Fibroblast of upper back skin (primary cell): ENCODE measurements around the gene HSF2BP.
"Not testable (repeated sequence)": the region's sequence is repeated elsewhere in the genome, so short reads cannot be mapped to it uniquely, and the experiment has no call there.

Source experiments
- DNase-seq: peaks from one replicate; pipeline ENCODE4 v3.0.0-alpha.2; 2013

Gene HSF2BP

GRCh38 chr21:43513023-43513422, 146.3 kb downstream of the HSF2BP start:
- DNase-seq = not testable (repeated sequence)

GRCh38 chr21:43511209-43511608, 148.1 kb downstream of the HSF2BP start:
- DNase-seq = not testable (repeated sequence)

DNA sequence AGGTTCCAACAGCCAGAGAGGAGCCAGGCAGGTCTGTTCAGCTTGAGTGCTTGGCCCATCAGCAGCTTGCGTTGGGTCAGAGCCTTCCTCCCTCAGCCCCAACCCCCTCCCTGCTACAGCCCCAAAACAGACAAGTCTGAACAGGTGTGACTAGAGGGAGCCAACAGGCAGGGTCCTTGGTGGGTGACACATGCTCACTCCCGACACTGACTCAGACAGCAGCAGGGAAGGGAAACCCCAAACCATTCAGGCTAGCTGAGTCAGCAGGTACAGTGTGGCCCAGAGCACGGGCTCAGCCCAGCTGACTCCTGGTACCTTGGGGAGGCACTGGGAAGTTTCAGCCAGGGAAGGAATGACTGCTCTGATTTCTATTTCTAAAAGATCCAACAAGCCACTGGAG, 148.6 kb downstream of the HSF2BP start:
- DNase-seq = not testable (repeated sequence)

DNA sequence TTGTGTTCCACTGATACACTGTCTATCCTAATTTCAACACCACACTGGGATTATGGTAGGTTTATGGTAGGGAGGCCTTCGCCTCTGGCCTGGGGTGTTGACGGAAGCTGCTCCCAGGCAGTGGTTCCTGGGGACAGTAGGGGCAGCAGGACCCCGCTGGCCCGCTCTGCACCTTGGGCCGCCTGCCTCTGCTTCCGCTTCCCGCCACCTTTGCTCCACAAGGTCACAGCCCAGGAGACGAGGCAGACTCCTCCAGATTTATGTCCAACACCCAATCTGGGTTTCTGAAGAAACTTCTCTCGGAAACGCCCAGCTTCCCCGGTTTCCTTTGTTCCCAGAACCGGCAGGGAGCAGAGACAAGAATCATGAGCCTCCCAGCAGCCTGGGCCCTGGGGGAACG, 155.4 kb downstream of the HSF2BP start:
- DNase-seq = not testable (repeated sequence)

GRCh38 chr21:43503075-43503750, 156.1 kb downstream of the HSF2BP start:
- not testable (repeated sequence) for DNase-seq

DNA sequence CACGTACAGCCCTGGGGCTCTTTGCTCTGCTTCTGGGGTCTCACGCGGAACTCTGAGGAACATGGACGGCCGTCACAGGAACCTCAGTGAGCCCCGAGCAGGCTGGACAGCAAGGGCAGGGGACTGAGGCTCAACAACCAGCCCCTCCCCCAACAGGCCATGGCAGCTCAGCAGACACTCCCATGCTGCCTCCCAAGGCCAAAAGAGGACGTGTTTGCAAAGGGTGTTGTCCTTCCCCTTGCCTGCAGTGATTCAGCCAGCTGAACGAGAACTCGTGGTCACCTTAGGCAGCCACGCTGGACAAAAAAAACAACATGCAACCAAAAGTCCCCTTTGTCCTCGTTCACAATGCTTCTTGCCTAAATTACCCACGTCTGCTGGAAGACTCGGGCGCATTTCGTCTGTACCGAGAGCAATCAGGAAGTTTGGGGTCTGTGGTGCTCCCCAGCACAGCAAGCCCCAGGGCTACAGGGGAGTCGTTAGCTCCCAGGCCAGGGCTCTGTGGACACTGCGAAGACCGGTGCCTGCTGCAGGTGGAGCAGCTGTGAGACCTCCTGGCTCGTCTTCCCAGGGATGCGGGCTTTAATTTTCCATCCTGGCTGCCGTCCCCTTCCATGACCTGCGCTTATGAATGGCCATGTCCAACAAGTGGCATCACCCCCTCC, 156.7 kb downstream of the HSF2BP start:
- DNase-seq = not testable (repeated sequence)

- not testable (repeated sequence) for DNase-seq
These were observed 160.4 kb downstream of the HSF2BP start for GRCh38 chr21:43498924-43499323.

DNA sequence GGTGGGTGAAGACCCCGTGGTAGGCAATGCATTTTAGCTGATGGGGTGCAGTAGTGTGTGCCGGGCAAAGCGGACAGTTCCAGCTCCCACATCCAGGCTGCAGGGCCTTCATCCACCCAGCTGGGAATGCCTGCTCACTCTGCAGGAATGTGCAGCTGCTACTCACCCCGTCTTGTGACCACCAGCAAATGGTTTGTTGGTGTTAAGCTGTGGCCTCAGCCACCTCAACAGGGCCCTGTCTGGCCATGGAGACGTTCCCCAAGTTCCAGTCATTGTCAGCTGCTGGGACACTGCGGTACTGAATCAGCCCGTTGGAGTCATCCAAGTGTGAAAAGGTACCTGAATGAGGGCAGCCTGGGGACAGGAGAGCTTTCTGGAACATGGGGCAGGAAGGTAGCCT, 161.2 kb downstream of the HSF2BP start:
- DNase-seq = not testable (repeated sequence)

GRCh38 chr21:43494279-43495012, 164.8 kb downstream of the HSF2BP start:
- not testable (repeated sequence) for DNase-seq

DNA sequence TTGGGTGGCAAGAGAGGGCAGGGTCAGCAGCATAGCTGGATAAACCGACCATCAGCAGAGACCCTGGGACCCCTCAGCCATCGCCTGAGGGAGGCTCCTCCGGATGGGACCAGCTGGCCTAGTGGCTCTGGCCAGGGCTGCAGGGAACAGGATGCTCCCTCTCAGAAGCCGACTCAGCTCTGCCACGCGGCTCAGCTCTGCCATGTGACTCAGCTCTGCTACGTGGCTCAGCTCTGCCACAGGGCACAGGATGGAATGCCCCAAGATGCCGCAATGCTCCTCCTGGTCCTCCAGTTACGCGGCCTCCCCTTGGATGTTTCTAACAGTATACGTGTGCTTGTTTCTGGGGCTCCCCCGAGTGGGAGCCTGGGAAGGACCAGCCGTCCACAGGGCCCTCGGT, 165.8 kb downstream of the HSF2BP start:
- DNase-seq = not testable (repeated sequence)

DNA sequence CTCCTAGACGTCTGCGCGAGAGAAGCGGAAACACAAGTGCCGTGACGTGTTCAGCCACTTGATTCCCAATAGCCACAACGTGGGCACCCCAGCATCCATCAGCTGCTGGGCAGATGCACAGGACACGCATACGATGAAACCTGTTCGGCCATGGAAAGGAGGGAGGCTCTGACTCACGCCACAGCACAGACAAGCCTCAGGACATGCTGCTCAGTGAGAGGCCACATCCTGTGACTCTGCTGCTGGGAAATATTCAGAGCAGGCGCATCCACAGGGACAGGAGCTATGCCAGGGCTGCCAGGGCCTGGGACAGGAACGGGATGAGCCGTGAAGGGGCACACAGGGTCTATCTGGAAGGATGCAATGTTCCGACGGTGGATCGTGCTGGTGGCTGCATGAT, 171.1 kb downstream of the HSF2BP start:
- not testable (repeated sequence) for DNase-seq

DNA sequence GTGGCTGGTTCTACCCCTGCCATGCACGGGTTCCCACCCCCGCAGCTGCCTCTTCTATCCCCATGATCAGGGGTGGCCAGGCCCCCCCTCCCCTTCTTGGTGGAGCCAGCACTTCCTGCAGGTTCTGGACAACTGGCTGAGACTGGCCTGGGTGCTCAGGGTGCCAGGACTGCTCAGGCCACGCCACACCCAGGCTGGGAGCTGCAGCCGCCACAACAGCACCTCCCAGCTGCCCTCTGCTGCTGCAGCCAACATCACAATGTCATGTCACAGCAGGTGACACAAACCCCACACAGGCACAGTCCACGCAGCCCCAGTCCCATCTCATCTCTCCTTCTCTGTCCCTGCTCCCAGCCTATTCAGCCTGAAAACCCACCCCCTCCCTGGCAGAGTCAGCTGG, 173.2 kb downstream of the HSF2BP start:
- DNase-seq = not testable (repeated sequence)

DNA sequence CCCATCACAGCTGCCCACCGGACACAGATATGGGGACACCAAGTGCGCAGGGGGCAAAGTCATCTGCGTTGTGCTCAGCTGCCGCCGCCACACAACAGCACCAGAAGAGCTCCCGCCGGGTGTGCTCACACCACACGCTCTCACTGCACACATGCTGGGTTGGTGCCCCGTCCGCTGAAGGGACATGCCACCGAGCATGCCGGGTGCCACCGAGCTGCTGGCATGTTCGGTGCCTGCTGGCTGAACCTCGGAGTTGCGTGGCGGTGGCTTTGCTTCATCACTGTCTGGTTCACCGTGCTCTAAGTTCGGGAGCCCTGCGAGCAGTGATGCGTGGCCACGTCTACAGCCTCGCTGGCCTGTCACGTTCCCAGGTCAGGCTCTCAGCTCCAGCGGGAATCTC, 174.3 kb downstream of the HSF2BP start:
- not testable (repeated sequence) for DNase-seq

DNA sequence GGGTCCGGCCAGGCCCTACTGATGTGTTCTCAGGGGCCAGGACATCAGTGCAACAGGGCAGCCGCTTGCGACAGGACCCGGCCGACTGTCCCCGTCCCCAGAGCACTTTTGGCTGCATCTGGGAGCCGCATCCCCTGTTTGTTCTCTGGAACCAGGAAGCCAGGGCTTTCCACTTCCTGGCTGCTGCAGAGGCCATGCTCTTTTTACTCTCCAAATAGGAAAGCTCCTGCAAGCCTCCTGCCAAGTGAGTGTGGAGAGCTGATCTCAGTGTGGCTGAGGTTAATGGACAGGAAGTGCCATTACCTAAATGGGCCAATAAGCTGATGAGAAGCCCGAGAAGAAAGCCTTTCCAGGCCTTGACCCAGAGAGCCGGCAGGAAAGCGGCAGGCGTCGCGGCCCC, 180.1 kb downstream of the HSF2BP start:
- not testable (repeated sequence) for DNase-seq
